Activated naive CD8-positive, alpha-beta T cell treated with anti-CD3 and anti-CD28 coated beads, Interleukin-2, amount 10 ng/mL, durations not matched to agents 7 days and 5 days (primary cell): ENCODE data around the gene CDC42SE1. TPM values are rescaled to one million over a fixed set of nuclear protein-coding genes. Genes with fewer than 3 reads are reported as not detected.

Experiments
- ATAC-seq: fragments of 150-1000 bp; cut with Tn5 transposase; one replicate; pipeline ENCODE4 v1.10.0; 2021; ENCODE audit warnings: low read depth, moderate library complexity
- POLR2A ChIA-PET: fragments of 350-600 bp; sonication (Branson Sonifier 250); formaldehyde crosslinking; loops from one replicate; lab custom pipeline; 2021; ENCODE audit warnings: antibody characterized with exemption; lab: Charles Lee
- DNase-seq: peaks from one replicate; pipeline ENCODE4 v3.0.0; 2021
- H3K27ac Mint-ChIP-seq: one replicate; pipeline ENCODE4 v1.8.0; 2022; ENCODE audit warnings: mild to moderate bottlenecking, mixed read lengths
- H3K27me3 Mint-ChIP-seq: one replicate; pipeline ENCODE4 v1.8.0; 2022; ENCODE audit warnings: mild to moderate bottlenecking, moderate library complexity, mixed read lengths
- H3K36me3 Mint-ChIP-seq: one replicate; pipeline ENCODE4 v1.8.0; 2021; ENCODE audit warnings: mild to moderate bottlenecking, mixed read lengths
- H3K4me1 Mint-ChIP-seq: one replicate; pipeline ENCODE4 v1.8.0; 2021; ENCODE audit warnings: mixed read lengths
- H3K4me3 Mint-ChIP-seq: one replicate; pipeline ENCODE4 v1.8.0; 2022; ENCODE audit warnings: mild to moderate bottlenecking, moderate library complexity, mixed read lengths
- H3K9me3 Mint-ChIP-seq: one replicate; pipeline ENCODE4 v1.8.0; 2021; ENCODE audit warnings: mixed read lengths
- total RNA-seq, 2 experiments: library from RNA; stranded (reverse); gene quantifications; one replicate each; pipeline ENCODE4 v1.2.3, GENCODE V29; 2021

Gene CDC42SE1
- total RNA-seq, 2 experiments from 2014 or later = 282 to 294 TPM

DNA sequence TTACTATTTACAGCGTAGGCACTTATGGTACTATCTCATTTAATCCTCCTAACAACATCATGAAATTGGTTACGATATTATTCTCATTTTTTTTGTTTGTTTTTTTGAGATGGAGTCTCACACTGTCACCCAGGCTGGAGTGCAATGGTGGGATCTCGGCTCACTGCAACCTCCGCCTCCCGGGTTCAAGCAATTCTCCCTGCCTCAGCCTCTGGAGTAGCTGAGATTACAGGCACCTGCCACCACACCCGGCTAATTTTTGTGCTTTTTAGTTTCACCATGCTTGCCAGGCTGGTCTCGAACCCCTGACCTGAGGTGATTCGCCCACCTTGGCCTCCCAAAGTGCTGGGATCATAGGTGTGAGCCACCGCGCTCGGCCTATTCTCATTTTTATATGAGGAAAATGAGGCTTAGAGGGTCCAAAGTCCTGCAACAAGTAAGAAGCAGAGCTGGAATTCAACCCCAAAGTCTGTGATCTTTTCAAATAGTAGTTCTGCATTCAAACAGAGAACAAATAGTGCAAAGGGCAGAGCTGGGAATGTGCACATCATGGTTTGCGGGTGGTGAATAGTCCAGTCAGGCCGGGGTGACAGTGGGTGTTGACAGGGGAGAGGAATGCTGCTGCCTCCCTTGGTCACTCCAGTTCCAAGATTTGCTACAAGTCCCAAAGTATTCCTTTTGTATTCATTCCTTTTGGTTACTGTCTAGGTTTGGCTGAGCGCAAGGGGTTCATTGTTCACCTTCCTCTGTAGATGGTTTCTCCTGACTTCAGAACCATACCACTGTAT is 46.5 kb downstream of the CDC42SE1 start:
- ATAC-seq = no peak
- Mint-ChIP-seq H3K9me3 (no peaks in the 10 kb centered on the region), H3K4me3 (no peak overlapping the region), H3K27ac (no peak overlapping the region), H3K4me1 (peaks cover 27% of the 10 kb centered on the region), H3K36me3 (peaks cover 4% of the 10 kb centered on the region), H3K27me3 (no peaks in the 10 kb centered on the region)
- no peak for DNase-seq
- POLR2A ChIA-PET = no interaction called here

DNA sequence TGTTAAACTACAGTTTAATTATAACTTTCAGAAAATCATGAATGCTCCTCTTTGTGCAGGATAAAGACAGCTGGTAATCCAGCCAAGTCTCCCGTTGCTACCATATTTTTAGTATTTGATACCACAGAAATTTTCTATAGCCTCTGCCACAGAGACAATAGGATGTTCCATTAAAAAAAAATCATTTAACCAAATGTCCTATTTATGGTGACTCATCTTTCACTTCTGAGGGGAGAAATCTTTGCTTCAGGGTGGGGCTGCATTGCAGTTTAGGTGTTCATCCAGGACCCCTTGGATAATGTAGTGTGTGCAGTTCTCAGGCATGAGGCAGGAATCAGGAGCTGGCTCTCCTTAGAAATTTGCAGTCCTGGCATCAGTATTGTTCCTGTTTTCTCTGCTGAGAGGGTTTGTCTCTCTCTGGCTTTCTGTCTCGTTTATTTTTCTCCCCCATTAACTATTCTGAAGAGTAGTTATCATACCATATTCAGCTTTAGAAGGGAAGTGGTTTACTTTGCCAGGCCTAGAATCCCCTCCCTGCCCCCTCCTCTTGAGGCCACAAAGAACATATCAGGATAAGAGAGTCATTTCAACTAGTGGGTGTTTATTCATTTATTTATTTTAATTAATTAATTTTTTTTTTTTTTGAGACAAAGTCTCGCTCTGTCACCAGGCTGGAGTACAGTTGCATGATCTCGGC is 48.1 kb downstream of the CDC42SE1 start:
- Mint-ChIP-seq H3K4me3 (peak overlapping the region; percentile 50), H3K27ac (peak overlapping the region; percentile 48), H3K9me3 (no peaks in the 10 kb centered on the region), H3K36me3 (peaks cover 4% of the 10 kb centered on the region), H3K4me1 (peaks cover 40% of the 10 kb centered on the region), H3K27me3 (no peaks in the 10 kb centered on the region)
- POLR2A ChIA-PET = interaction anchor here (1.2 to 1.5 kb wide), 2 partner anchors 37 to 145 kb away, joined by 3 to 6 read pairs; partner anchors contain the start of genes C1orf56 and TNFAIP8L2
- DNase-seq (no peak), ATAC-seq (no peak)

DNA sequence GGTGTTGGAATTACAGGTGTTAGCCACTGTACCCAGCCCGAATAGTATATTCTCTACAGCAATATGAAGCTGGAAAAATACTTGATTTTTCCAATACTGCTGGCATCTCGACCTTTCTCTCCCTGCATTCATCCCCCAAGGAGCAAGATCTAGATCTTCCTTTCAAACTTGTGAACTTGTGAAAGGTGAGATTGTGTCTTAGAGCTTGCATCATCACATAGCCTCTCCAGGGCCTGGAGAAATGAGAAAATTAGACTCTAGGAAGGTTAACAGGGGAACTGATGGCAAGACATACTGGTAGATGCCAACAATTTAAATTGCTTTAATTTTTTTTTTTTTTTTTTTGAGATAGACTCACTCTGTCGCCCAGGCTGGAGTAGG is 49.1 kb downstream of the CDC42SE1 start:
- Mint-ChIP-seq H3K27me3 (no peaks in the 10 kb centered on the region), H3K4me1 (peaks cover 48% of the 10 kb centered on the region), H3K4me3 (peak overlapping the region; percentile 4), H3K36me3 (peaks cover 3% of the 10 kb centered on the region), H3K9me3 (no peaks in the 10 kb centered on the region), H3K27ac (no peak overlapping the region)
- DNase-seq (no peak), ATAC-seq (no peak)
- POLR2A ChIA-PET = interaction anchor here (0.7 kb wide), 1 partner anchor 101 kb away, joined by 3 read pairs; no protein-coding TSS in a partner anchor

DNA sequence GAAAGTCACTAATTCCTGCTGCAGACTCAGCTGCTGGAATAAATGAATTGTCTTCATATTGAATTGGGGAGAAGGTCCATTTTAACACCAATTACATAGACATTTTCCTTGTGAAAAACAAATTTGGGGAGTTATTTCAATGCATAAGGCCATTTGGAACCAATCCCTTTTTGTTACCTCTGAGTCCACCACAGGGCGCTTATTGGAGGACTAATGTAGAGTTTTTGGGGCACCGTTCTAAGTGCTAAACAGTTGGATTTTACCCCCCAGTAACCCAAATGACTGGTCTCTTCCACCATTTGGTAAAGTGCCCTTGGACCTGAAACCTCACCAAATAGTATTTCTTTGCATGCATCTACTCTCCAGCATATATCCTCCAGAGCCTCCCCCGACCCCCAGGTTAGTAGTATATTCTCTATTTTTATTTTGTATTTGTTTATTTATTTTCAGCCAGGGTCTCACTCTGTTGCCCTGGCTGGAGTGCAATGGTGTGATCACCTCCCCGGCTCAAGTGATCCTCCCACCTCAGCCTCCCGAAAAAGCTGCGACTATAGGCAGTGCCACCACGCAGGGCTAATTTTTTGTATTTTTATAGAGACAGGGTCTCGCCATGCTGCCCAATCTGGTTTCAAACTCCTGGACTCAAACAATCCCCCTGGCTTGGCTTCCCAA is 49.6 kb downstream of the CDC42SE1 start:
- Mint-ChIP-seq H3K9me3 (no peaks in the 10 kb centered on the region), H3K27ac (no peak overlapping the region), H3K4me3 (peak overlapping the region; percentile 98), H3K4me1 (peaks cover 51% of the 10 kb centered on the region), H3K27me3 (no peaks in the 10 kb centered on the region), H3K36me3 (peaks cover 3% of the 10 kb centered on the region)
- no peak for DNase-seq
- no peak for ATAC-seq
- POLR2A ChIA-PET = interaction anchor here (0.7 kb wide), 1 partner anchor 101 kb away, joined by 3 read pairs; no protein-coding TSS in a partner anchor

DNA sequence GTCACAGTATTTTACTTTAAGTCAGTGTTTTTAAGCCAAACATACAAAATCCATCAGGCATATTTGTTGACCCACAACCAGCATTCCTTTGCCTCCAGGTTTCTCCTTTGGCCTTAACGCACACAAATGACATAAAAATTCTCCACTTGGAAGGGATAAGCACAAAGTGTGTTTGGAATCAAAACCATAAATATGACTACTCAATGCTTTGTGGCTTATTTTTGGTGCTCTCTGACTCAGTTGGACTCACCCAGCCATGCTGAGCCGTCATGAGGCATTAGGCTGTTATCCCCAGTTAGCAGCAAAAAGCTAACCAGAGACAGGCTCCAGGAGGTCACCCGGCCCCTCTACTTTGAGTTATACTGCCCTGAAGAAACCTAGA is 50.2 kb downstream of the CDC42SE1 start:
- H3K9me3 Mint-ChIP-seq = no peaks in the 10 kb centered on the region
- DNase-seq = no peak
- no peaks in the 10 kb centered on the region for H3K27me3 Mint-ChIP-seq
- no peak for ATAC-seq
- POLR2A ChIA-PET = no interaction called here
- H3K27ac Mint-ChIP-seq = peak overlapping the region; percentile 96
- peaks cover 55% of the 10 kb centered on the region for H3K4me1 Mint-ChIP-seq
- peak overlapping the region; percentile 98 for H3K4me3 Mint-ChIP-seq
- H3K36me3 Mint-ChIP-seq = peaks cover 3% of the 10 kb centered on the region

DNA sequence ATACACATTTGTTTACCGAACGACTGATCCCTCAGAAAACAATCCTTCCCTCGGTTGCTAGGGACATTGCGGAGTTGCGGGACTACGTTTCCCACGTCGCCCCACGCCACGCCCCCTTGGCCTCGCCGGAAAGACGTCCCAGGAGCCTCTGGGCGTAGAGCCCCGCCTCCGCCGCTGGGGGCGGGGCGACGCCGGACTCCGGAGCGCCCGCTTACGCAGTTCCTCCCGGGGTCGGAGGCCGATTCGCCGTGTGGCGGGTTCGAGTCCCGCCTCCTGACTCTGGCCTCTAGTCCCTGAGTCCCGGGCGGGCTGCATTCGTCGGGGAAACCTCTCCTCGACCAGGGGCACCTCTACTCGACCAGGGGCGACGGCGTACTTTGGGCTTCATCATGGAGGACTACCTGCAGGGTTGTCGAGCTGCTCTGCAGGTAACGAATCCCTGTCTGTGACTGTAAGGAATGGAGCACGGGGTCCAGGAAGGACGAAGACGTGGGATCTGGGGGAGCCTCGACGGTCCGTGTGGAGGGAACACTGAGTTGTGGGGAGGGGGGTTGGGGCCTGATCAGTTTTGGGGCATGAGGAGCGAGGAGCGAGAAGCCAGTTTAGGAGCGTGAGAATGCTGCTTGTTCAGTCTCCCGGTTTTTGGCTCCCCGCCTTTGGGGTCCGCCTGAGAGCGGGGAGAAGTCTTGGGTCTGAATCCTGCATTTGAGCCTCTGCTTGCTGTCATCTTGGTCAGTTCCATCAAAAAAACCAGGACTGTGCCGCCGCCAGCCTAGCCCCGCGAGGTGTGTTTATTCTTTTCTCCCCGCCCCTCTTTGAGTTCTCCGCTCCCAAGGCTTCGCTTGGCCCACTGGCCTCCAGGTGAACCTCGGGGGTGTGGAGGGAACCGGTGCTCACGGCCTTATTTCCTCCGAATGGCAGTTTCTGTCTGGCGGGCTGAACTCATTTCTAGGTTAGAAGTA is 50.9 kb downstream of the CDC42SE1 start, which contains the start of gene PRUNE1:
Gene PRUNE1, plus strand, starts transcription at position 206 of the 962 bp plus-strand sequence. Its CDS starts 184 bp downstream, at position 390.
- POLR2A ChIA-PET = interaction anchor here (0.7 to 1.0 kb wide), 3 partner anchors 28 to 148 kb away, joined by 3 to 4 read pairs (median 4); partner anchors contain the start of gene TNFAIP8L2
- Mint-ChIP-seq H3K27me3 (no peaks in the 10 kb centered on the region), H3K4me1 (peaks cover 60% of the 10 kb centered on the region), H3K9me3 (no peaks in the 10 kb centered on the region), H3K36me3 (peaks cover 3% of the 10 kb centered on the region), H3K27ac (peak within 1 kb of the TSS; percentile 96), H3K4me3 (peak within 1 kb of the TSS; percentile 98)
- ATAC-seq (peak; percentile 85), DNase-seq (peak; percentile 97)

DNA sequence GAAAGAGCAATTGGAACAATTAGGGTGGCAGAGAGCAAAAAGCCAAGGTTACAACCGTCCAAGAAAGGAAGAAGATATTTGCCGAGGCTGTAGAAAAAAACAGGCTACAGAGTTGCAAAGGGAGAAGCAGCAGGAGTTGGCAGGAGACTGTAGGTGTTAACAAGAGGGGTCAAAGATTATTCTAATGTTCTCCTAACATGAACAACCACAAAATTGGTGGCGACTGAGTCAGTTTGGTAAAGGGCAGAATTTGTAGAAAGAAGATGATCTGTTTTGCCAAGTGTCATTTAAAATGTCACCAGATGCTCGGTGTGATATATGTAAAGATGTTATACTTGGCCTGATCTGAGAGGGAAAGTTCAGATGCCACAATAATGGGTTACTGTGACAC is 51.6 kb downstream of the CDC42SE1 start:
- DNase-seq (no peak), ATAC-seq (no peak)
- no peaks in the 10 kb centered on the region for H3K9me3 Mint-ChIP-seq
- no peaks in the 10 kb centered on the region for H3K27me3 Mint-ChIP-seq
- H3K36me3 Mint-ChIP-seq = peaks cover 3% of the 10 kb centered on the region
- POLR2A ChIA-PET = interaction anchor here (0.9 to 1.0 kb wide), 3 partner anchors 41 to 428 kb away, joined by 3 to 4 read pairs (median 3); partner anchors contain the start of genes MCL1 and TNFAIP8L2
- H3K4me1 Mint-ChIP-seq = peaks cover 65% of the 10 kb centered on the region
- H3K4me3 Mint-ChIP-seq = peak overlapping the region; percentile 98
- peak overlapping the region; percentile 96 for H3K27ac Mint-ChIP-seq

DNA sequence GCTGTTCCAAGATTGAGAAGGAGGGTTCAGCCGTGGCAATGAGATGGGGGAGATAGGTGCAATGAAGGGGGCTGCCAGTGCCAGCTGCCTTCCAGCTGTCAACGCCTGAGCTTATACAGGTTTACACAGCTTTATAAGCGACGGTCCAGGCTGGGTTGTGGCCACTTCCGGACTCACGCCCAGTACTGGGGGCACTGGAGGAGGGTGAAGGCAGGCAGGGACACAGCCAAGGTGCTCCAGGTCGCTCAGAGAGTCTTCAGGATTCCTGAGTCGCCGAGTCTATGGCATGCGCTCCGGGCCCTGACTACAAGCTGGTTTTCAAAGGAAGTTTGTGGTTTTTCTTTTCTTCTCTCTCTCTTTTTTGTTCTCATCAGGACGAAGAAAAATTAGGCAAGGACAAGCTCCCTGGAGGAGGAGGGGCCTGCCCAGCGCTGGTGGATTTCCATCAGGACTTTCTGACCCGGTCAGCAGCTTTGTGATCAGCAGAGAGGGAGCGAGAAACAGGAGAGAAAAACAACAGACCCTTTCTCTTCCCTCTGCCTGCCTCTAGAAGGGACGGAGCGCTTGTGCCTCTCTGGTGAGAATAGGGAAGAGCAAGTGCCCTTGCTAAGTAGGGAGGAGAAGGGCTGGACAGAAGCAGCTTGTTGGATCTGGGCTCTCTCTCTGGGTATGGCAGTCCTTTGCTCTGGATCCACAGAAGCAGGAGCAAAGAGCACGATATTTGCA is 52.9 kb downstream of the CDC42SE1 start, which contains the start of gene MINDY1:
Gene MINDY1, minus strand, starts transcription at position 576 of the 726 bp plus-strand sequence. CDS start 4,285 bp downstream, outside the sequence.
- peak; percentile 20 for ATAC-seq
- peak within 1 kb of the TSS; percentile 98 for H3K4me3 Mint-ChIP-seq
- DNase-seq = peak; percentile 51
- H3K27ac Mint-ChIP-seq = peak within 1 kb of the TSS; percentile 96
- POLR2A ChIA-PET = interaction anchor here (0.5 to 2.5 kb wide), 12 partner anchors 30 to 1120 kb away, joined by 3 to 18 read pairs (median 4); partner anchors contain the start of genes CDC42SE1, CERS2, GOLPH3L and MCL1
- H3K4me1 Mint-ChIP-seq = peaks cover 73% of the 10 kb centered on the region
- H3K36me3 Mint-ChIP-seq = peaks cover 3% of the 10 kb centered on the region
- no peaks in the 10 kb centered on the region for H3K9me3 Mint-ChIP-seq
- no peaks in the 10 kb centered on the region for H3K27me3 Mint-ChIP-seq

DNA sequence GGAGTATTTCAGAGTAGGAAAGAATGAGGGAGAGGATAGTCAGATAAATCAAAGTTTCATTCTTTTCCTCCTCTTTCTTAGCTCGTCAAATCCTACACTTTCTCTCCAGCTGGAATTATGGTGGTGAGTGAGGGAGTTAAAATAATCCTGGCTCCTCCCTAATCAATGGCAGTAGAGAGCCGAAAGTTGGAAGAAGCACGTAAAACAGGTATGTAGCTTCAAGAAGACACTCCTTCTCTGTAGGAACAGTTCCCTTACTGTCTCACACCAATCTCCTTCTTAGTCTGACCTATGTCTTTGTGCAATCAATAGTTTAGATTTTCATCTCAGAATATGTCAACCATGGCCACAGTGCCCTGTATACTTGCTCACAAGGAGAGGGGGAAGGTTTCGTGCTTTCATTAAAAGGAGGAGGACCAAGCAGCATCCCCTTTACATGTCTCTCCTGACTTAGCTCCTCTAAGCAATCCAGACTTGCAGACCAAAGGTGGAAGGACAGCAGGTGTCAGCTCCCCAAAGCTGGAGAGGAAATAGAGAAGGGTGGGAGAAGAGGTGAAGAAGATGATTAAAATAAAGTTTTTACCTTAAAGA is 53.6 kb downstream of the CDC42SE1 start:
- ATAC-seq (no peak), DNase-seq (no peak)
- Mint-ChIP-seq H3K4me1 (peaks cover 66% of the 10 kb centered on the region), H3K36me3 (peaks cover 2% of the 10 kb centered on the region), H3K27ac (peak overlapping the region; percentile 96), H3K27me3 (no peaks in the 10 kb centered on the region), H3K4me3 (peak overlapping the region; percentile 98), H3K9me3 (no peaks in the 10 kb centered on the region)
- POLR2A ChIA-PET = interaction anchor here (0.7 to 2.5 kb wide), 10 partner anchors 29 to 1119 kb away, joined by 3 to 18 read pairs (median 4); partner anchors contain the start of genes CDC42SE1, CERS2, ENSA and GOLPH3L

DNA sequence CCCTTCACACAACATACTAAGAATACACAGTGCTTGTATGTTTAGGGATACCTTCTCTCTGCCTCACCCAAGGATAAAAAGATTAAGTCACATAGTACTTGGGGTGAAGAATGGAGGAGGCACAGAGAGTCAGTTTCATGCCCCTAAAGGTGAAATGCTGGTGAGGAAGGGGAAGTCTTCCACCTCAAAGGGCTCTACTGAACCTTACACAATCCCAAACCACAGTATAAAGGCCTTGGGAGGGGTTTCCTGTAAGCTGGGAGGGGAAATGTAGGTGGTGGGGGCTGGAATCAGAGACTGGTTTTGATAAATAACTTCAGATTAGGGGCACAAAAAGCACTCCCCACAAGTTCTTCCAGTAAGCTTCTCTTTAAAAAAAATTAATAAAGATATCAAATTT is 56.2 kb downstream of the CDC42SE1 start:
- H3K9me3 Mint-ChIP-seq = no peaks in the 10 kb centered on the region
- ATAC-seq (no peak), DNase-seq (no peak)
- peaks cover 58% of the 10 kb centered on the region for H3K4me1 Mint-ChIP-seq
- POLR2A ChIA-PET = interaction anchor here (0.5 to 0.7 kb wide), 2 partner anchors 12 to 52 kb away, joined by 3 to 4 read pairs; no protein-coding TSS in a partner anchor
- H3K27me3 Mint-ChIP-seq = no peaks in the 10 kb centered on the region
- peak overlapping the region; percentile 62 for H3K4me3 Mint-ChIP-seq
- H3K27ac Mint-ChIP-seq = peak overlapping the region; percentile 84
- H3K36me3 Mint-ChIP-seq = peaks cover 8% of the 10 kb centered on the region

DNA sequence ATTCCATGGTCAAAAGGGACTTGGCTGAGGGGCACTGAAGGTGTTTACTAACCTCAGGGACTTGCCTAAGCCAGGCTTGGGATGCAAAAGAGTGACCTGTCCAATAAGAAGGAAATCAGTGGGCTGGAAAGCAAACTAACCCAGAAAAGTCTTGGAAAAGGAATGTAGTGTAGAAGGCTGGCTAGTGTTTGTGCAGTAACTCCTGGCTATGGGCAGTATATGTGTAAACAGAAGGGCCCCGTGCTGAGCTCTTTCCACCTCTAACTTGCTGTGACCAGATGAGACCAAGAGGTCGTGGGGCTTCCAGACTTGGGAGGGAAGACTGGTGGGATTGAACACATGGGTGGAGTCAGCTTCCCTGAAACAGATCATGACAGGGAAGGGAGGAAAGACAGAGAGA is 56.8 kb downstream of the CDC42SE1 start:
- H3K27ac Mint-ChIP-seq = peak overlapping the region; percentile 84
- no peak for ATAC-seq
- no peaks in the 10 kb centered on the region for H3K27me3 Mint-ChIP-seq
- H3K4me3 Mint-ChIP-seq = peak overlapping the region; percentile 62
- peaks cover 52% of the 10 kb centered on the region for H3K4me1 Mint-ChIP-seq
- peaks cover 8% of the 10 kb centered on the region for H3K36me3 Mint-ChIP-seq
- POLR2A ChIA-PET = no interaction called here
- H3K9me3 Mint-ChIP-seq = no peaks in the 10 kb centered on the region
- no peak for DNase-seq
